NCI-H345 treated with DMSO at 0.1 percent for 48 hours (cell line): ENCODE data around the gene CRYBG2.
"Not testable (repeated sequence)": the region's sequence is repeated elsewhere in the genome, so short reads cannot be mapped to it uniquely, and the experiment has no call there.

Experiments
- DNase-seq: peaks from one replicate; lab custom pipeline; 2025; ENCODE audit not compliant: unreplicated experiment; lab: John Stamatoyannopoulos, UW

Gene CRYBG2

DNA sequence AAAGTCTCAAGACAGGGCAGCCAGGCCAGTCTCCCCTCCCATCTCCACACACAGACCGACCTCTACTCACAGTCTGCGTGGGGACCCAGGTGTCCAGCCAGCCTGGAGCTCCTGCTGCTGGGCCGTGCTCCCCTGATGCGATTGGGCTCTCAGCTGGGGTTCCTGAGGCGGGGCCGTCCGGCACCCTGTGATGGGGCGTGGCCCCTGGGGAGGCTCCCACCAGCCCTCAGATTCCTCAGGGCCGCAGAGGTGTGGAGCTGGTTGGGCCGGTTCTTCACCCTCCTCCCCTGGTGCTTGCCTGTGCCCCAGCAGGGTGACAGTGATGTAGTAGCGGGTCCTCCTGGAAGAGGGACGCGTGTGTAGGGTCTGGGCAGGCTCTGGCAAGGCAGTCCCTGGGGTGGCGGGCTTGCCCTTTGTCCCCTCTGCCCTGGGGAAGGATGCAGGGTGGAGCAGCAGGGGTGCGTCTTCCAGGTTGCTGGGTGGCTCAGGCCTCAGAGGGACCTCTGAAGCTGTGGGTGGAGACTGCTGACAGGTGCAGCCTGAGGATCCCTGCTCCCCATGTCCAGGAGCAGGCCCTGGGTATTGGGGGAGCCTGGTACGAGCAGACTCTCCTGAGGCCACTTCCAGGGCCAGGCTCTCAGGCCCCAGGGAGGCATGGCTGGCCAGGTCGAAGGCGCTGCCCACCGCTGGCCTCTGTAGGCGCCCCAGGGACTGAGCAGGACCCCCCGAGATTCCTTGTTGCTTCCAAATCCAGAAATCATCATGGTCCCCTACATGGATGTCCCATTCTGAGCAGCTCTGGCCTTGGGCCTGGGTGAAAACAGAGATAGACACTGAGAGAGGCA lies at the start of gene CRYBG2:
TSS of gene CRYBG2 (minus strand) at position 155 of the 845 bp plus-strand sequence. CDS start 7,473 bp downstream, outside the sequence.
- no peak for DNase-seq

DNA sequence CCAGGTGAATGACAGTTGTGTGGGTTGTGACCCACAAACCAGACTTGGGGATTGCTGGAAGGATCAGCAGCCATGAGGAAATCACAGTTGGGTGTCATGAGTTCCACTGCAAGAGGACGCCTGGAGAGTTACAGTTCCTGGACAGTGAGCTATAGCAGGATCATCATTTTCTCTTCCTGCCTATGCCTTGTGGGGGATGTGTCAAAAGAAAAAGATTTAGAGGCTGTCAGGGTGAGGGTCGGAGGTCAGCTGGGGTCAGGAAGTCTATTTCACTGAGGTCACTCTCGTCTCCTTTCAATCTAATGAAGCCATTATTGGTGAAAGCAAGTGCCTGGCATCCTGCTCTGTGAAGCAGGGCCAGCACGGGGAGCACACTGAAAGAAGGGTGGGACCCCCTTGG lies 49.7 kb upstream of the CRYBG2 start:
- DNase-seq = no peak

DNA sequence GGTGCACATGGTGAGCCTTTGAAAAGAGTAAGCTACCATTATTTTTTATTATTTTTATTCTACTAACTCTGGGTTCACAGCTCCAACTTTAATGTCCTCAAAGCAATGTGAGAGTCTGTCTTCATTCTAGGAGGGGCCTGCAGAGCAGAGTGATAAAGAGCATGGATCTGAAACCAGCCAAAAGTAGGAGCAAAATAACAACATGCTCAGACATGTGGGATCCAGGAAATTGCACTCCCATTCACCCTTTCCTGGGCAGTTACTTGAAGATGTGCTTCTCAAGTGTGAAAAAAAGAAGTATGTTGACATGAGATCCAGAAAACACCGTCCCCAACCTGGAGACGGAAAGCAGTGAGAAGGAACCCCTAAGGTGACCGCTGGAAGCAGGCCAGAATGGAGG lies 48.0 kb upstream of the CRYBG2 start:
- DNase-seq = no peak

DNA sequence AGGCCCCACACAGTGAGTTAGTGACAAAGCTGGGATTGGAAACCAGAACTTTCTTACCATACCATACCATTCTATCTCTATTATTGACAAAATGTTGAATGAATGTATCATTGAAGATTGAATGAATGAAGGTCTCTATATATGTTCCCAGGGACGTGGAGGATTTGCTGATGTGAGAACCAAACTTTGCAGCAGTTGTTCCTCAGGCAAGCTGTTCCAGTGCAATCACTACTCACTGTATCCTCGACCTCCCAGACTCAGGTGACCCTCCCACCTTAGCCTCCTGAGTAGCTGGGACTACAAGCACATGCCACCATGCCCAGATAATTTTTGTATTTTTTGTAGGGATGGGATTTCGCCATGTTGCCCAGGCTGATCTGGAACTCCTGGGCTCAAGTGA lies 45.1 kb upstream of the CRYBG2 start:
- DNase-seq = no peak

- no peak for DNase-seq
Measured at GRCh38 chr1:26395754-26396153, 41.8 kb upstream of the CRYBG2 start.

- no peak for DNase-seq
Measured at GRCh38 chr1:26391450-26391849, 37.5 kb upstream of the CRYBG2 start.

DNA sequence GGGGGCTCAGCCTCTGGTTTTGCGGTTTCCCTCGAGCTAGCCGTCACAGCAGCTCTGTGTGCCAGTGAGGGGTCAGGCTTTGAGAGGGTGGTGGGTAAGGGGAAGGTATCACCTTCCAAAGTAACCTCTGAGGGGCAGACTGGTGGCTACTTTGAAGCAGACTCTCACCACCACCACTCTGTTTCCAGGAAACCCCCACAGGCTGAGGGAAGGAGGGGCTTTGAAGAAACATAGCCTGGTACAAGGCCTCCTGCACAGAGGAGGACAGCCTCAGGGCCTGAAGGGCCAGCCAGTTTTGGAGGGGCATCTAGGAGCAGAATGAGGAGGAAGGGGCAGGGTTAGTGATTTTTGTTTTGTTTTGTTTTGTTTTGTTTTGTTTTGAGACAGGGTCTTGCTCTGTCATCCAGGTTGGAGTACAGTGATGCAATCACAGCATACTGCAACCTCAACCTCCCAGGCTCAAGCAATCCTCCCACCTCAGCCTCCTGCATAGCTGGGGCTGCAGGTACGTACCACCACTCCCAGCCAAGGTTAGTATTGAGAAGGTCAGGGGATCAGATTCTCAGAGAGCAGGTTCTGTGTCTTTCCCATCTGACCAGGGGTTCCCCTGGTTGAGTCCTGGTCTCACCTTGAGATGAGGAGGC lies 35.8 kb upstream of the CRYBG2 start:
- no peak for DNase-seq

DNA sequence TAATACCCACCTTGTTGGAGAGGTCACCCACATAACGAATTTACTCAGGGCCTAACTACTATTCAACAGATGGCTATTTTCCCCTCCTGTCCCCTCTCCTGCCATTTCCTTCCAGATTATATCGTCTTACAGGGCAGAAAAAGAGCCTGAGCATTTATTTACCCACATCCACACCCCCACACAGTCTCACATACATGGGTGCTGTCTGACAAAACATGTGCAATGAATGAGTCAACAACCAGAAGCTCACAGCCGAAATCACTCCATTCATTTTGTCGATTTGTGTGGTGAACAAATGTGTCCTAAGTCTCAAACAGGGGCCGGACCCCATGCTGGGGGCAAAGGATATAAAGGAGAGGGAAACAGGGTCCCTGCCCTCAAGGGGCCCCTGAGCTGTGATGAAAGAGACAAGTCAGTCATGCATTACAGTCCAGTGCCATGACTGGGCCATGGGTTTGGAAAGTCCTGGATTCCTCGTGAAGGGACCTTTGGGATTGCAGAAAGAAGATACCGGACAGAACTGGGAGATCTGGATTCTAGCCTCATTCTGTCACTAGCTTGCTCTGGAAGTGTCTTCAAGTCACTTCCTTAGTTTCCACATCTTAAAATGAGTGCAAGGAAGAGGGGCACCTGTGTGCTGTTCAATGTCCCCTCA lies 35.0 kb upstream of the CRYBG2 start:
- DNase-seq = no peak

GRCh38 chr1:26387447-26387846 lies 33.5 kb upstream of the CRYBG2 start:
- DNase-seq = no peak

GRCh38 chr1:26385063-26385462 lies 31.1 kb upstream of the CRYBG2 start:
- not testable (repeated sequence) for DNase-seq

GRCh38 chr1:26384076-26384475 lies 30.1 kb upstream of the CRYBG2 start:
- DNase-seq = no peak

DNA sequence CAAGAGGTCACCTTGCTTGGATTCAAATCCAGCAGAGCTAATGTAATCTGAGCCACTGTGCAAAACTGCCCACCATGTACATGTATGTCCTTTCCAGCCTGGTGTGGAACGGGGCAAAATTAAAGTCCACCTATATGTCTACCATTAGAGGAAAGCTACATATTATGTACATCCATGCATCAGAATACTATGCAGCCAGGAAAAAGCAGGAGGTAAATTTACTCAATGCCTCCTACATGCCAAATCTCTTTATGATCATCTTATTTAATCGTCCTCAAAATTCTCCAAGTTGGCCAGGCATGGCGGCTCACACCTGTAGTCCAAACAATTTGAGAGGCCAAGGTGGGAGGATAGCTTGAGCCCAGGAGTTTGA lies 24.9 kb upstream of the CRYBG2 start:
- no peak for DNase-seq

DNA sequence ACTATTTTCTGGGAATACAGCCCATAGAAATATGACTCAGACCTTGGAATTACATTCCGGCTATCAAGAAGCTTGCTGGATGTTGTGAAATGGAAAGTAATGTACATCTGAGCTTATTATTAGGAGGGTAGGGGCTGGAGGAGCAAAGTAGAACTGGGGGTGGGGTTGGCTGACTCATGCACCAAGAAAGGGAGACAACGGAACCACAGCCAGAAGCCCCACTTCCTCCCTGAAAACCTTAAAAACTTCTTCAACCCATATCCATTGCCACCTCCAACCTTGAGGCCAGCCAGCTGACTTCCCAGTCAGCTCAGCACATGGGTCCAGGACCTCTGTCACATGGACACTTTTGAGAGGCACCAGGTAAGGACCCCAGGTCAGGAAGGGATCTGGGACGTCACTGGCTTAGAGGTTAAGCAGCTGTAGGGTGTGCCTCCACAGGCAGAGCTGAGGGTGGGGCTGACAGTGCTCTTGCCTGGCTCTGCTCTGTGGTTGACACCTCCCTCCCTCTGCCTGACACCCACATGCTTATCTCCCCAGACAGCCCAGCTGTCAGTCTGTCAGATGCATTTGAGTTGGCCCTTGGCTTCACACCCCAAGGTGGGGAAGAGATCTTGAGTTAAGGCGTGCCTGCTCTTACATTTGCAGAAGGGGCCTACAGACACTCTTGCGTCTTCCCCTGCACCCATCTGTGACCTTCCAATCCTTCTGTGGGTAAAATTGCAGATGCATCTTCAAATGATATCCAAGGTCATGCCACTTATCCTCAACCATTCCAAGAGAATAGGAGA lies 24.4 kb upstream of the CRYBG2 start:
- no peak for DNase-seq

GRCh38 chr1:26376050-26376449 lies 22.1 kb upstream of the CRYBG2 start:
- DNase-seq = no peak

DNA sequence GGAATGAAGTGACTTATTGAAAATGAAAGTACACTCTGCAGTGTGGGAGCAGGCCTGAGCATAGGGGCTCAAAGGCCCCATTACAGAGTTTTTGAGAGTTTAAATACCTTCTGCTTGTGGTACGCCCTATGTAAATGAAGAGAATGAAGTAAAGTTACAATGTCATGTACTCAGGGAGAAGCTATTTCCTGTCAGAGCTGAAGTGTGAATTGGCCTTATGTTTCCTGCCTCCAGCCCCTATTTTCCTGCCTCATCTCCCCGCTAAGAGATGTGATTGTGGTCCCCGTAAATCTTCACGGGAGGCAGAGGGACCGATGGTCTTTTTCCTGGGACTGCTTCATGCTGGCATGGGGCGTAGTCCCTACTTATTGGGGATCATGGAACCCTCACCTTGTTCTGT lies 21.2 kb upstream of the CRYBG2 start:
- DNase-seq = no peak

- not testable (repeated sequence) for DNase-seq
Measured at GRCh38 chr1:26374361-26374760, 20.4 kb upstream of the CRYBG2 start.

DNA sequence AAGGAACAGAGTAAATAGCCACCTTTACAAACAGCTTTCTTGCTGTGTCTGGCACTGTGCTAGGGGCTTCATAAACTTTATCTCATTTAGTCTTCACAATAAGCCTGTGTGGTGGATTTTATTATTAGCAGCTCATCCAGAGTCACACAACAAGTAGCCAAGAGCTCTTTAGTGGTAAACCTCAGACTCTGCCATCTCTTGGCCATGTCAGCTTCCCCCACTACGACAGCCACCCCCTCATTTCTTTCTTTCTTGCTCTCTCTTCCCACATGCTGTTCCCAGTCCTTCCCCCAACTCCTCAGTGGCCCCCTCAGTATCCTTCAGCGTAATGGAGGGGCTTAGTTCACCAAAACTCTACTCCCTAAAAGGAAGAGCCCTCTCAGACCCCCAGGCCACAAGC lies 19.9 kb upstream of the CRYBG2 start:
- no peak for DNase-seq

GRCh38 chr1:26373281-26373680 lies 19.4 kb upstream of the CRYBG2 start:
- no peak for DNase-seq

- not testable (repeated sequence) for DNase-seq
Measured at GRCh38 chr1:26372611-26373010, 18.7 kb upstream of the CRYBG2 start, which contains the start of gene ZNF683. TSS of gene ZNF683 (minus strand) at chr1:26372750. CDS start at chr1:26368571, 4,179 bp downstream.

GRCh38 chr1:26372039-26372438 lies 18.1 kb upstream of the CRYBG2 start:
- DNase-seq = no peak
